Dermis microvascular lymphatic vessel endothelial cell (primary cell): ENCODE data around the gene POU3F4. TPM values are rescaled to one million over a fixed set of nuclear protein-coding genes. Genes with fewer than 3 reads are reported as not detected.

Source experiments
- DNase-seq, 2 donors: peaks; one replicate each; pipeline versions ENCODE4 v3.0.0 to v3.0.0-alpha.2; 2010; ENCODE audit warnings: low read depth in 2 of 2
- total RNA-seq: library from RNA; depleted of rRNA; stranded (reverse); fragments of >200 nt; gene quantifications from 2 replicates; pipeline ENCODE4 v1.2.1, GENCODE V29; 2014

POU3F4 gene
- total RNA-seq, result not detected in 2 replicates

- no peak for DNase-seq
These were observed at the start of gene POU3F4 for GRCh38 chrX:83508006-83508405. Gene POU3F4, plus strand, starts transcription at chrX:83508290. Its CDS starts 35 bp downstream, at chrX:83508325.

GRCh38 chrX:83469551-83469950 is 38.5 kb upstream of the POU3F4 start:
- DNase-seq, result peak in 1 of 2 donors; percentile 2

DNA sequence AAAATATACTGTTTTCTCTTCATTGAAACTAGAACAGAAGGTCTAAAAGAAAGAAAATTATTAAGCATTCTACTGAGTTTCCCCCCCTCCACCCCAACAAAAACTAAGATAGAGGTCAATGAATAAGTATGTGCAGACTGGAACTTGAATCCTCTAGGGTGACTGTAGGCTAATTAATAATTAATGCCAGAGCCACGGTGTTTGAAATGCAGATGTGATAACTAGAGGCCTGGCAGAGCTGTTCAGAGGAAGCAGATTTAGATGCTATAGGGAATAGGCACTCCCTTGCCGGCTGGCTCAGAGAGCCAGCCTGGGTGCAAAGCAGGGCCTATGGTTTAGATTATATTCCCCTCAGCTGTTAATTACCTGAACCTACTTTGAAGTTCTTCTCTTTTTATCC is 12.2 kb upstream of the POU3F4 start:
- no peak for DNase-seq

DNA sequence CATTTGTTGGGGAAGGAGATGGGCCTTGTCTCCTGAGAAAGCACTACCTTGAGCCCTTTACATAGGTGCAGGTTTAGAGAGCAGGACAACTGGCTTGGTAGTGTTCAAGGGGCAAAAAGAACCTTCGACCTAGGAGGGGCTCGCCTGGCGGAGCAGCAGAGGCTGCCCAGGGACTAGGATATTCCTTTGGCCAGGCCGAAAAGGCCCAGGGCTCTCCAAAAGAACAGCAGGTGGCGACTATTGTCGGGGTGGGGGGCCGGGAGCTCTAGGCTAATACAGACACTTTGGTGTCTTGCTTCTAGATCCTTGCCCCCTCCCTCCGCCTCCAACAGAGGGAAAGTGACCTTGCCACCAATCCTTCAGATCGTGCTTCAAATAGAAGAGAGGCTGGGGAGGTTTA is 7.1 kb upstream of the POU3F4 start:
- no peak for DNase-seq

DNA sequence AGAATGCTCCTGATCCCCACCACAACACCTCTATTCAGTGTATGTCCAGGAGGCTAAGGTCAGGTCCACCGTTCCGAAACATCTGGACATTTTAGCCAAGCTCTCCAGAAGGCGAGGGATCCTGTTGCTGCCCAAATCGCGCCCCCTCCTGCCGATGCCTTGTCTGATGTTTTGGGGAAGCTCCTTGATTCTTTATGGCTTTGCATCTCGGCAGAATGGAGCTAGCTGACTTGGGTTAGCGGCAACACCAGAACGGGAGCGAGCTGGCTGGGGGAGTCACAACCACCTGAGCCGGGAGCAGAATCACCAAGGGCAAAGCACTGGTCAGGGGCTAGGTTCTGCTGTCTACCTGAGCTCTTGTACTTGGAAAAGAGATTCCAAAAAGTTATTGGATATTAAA is 6.6 kb upstream of the POU3F4 start:
- no peak for DNase-seq

DNA sequence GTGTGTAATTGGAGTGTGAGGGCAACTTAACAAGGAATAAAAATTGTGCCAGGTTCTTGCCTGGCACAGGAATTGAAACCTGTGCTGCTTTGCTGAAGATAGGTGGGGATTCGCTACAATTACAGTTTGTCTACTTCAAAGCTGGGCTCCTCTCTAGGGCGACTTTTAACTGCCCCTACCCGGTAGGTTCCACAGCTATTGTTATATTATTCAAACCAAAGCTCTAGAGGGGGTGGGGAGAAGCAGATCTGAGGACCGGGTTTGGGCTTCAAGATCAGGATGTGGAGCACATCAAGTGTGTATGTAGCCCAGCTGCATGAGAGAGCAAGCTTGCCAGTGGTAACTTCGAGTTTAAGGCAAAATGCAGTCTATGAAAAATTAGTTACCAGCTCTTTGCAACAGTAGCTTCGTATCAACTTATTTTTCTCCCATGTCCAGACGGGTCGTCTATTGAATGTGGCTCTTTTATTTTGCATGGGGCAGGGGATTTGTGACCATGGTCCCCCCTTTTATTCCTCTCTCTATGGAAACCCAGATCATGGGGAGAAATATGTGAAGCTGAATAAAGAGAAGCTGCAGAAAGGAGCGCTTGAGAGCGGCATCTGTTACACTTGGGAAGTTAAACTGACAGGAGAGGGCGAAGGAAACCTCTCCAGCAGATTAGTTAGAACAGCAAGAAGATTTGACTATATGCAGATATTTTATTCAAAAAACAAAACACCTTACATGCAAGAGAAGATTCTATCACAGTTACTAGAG is 3.2 kb upstream of the POU3F4 start:
- DNase-seq, result no peak

- no peak for DNase-seq
These were observed 600 bp downstream of the POU3F4 start for GRCh38 chrX:83508526-83509253.

DNA sequence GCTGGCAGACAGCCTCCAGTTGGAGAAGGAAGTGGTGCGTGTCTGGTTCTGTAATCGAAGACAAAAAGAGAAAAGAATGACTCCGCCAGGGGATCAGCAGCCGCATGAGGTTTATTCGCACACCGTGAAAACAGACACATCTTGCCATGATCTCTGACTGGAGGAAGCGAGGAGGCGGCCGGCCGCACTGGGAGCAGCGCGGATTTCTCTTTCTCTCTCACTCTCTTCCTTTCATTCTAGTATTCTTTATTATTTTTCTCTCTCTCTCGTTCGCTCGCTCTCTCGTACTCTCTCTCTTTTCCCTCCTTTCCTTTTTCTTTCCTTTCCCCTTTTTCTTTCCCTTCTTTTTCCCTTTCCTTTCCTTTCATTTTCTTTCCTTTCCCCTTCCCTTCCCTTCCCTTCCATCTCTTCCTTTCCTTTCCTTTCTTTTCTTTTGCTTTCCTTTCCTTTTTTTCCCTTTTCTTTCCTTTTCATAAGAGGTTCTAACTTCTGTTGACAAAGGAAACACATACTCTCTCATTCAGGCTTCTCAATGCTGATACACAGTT is 1.2 kb downstream of the POU3F4 start:
- DNase-seq, result no peak

GRCh38 chrX:83510510-83511062 is 2.5 kb downstream of the POU3F4 start:
- DNase-seq, result no peak

GRCh38 chrX:83511208-83511607 is 3.1 kb downstream of the POU3F4 start:
- no peak for DNase-seq

GRCh38 chrX:83512111-83512510 is 4.0 kb downstream of the POU3F4 start:
- DNase-seq, result no peak

DNA sequence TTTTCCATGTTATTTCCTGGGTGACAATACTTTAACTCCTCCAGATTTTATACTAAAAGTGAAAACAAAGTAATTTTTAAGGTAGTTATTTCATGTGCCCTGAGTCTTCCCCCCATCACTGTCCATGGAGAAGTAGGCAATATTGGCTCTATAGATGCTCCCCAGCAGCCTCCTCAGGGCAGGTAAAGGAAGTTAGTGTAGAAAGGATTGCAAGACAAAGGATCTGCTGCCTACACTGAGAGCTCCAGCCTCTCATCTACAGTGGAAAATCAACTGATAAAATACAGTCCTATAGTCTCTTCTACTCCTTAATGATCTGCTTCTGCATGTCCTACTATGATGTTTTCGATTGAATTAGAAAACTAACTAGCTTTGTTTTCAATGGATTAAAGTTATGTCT is 8.5 kb downstream of the POU3F4 start:
- no peak for DNase-seq

DNA sequence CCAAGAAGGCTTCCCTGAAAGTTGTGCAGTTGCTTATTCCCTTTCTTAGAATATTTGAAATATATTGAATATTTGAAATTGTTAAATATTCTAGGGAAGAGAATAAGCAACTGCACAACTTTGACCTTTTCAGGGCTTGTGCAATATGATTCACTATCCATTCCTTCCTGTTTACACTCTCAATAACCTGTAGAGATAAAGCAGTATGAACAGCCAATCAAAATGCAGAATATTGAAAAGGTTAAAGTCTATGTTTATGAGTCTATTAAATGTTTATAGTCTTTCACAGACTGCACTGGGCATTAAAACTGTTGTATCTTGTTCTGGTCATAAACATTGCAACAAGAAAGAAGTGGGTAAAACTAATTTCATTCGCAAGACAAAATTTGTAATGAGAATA is 13.8 kb downstream of the POU3F4 start:
- no peak for DNase-seq

DNA sequence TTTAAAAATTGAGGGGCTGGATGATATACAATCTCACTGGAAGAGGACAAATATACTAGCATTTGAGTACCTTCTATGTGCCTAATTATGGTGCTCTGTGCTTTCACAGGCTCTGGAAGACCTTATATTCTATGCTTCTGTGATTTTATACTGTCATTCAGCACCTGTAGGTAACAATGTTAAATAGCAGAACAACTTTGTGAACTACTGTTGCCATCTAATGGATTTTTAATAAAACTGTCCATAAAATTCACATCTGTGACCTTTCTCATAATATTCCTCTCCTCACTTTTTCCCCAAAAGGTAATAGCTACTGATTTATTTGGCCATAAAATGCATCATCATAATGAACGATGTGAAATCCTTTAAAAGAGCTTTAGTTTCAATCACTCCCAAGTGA is 21.9 kb downstream of the POU3F4 start:
- DNase-seq, result no peak

- DNase-seq, result no peak
These were observed 27.5 kb downstream of the POU3F4 start for GRCh38 chrX:83535417-83536196.
